ACC112 (cell line): ENCODE results near the gene OSBPL5.

ENCODE experiments used
- H2AFZ ChIP-seq: fragments of 200-600 bp; sonication (generic); one replicate; pipeline ENCODE4 v1.6.0; 2017; ENCODE audit warnings: antibody characterized with exemption, low read length; ENCODE audit not compliant: unreplicated experiment
- H3K27ac ChIP-seq: fragments of 200-600 bp; sonication (generic); 2 replicates; pipeline ENCODE4 v1.5.1; 2014; ENCODE audit warnings: low read depth, mild to moderate bottlenecking, antibody characterized with exemption, low read length, moderate library complexity
- H3K27me3 ChIP-seq: fragments of 200-600 bp; sonication (generic); 2 replicates; pipeline ENCODE4 v1.6.1; 2014; ENCODE audit warnings: mild to moderate bottlenecking, antibody characterized with exemption, low read length, moderate library complexity, mixed read lengths; ENCODE audit not compliant: insufficient read depth
- H3K36me3 ChIP-seq: fragments of 200-600 bp; sonication (generic); 2 replicates; pipeline ENCODE4 v1.6.1; 2016; ENCODE audit warnings: mild to moderate bottlenecking, antibody characterized with exemption, low read length, moderate library complexity, mixed read lengths; ENCODE audit not compliant: insufficient read depth
- H3K4me1 ChIP-seq: fragments of 200-600 bp; sonication (generic); one replicate; pipeline ENCODE4 v1.6.1; 2016; ENCODE audit warnings: low read length, mixed read lengths; ENCODE audit not compliant: insufficient read depth, unreplicated experiment, control insufficient read depth
- H3K4me3 ChIP-seq: fragments of 200-600 bp; sonication (generic); 2 replicates; pipeline ENCODE4 v1.5.1; 2014; ENCODE audit warnings: mild to moderate bottlenecking, low read depth, low read length
- H3K79me2 ChIP-seq: fragments of 200-600 bp; sonication (generic); one replicate; pipeline ENCODE4 v1.6.0; 2016; ENCODE audit warnings: low read length; ENCODE audit not compliant: control insufficient read depth, unreplicated experiment, insufficient read depth

OSBPL5 gene

DNA sequence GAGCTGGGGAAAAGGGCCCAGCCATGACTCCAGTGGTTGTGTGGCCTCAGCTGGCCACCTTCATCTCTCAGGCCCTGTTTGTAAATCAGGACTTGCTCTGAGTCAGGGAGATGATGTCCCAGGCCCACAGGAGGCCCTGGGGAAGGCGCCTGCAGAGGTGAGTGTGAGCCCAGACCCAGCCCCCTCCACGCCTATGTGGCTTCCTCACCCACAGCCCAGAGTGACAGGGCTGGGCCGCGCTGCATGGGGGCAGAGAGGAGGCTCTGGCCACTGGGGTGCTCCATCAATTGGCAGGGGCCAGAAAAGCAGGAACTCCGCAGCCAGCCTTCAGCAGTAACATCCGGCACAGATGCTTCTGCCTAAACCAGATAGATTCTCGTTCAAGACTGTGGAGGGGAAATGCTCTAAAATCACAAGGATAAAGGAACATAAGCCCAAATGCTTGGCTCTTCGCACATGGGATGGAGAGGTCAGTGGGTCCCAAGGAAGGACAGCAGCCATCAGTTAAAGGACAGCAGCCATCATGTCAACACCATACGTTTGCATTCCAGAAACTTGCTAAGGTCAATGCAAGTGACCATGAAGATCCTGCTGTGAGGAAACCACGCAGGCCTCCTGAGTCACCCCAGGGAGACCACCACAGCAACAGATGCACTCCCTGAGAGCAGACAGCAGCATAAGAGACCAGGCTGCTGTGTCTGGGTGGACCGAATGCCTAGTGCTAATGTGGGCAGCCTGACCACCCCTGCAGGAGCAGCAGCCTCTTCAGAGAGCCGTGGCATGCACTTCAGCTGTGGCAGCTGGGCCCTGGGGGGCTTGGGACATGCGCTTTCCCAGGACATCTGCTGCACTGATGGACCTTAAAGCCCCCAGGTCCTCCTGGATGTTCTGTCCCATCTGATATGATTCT lies 28.3 kb downstream of the OSBPL5 start:
- Histone ChIP-seq H2AFZ (no peak overlapping the region), H3K79me2 (no peaks in the 10 kb centered on the region), H3K27me3 (no peaks in the 10 kb centered on the region), H3K4me3 (no peak overlapping the region), H3K27ac (no peak overlapping the region), H3K36me3 (no peaks in the 10 kb centered on the region), H3K4me1 (no peaks in the 10 kb centered on the region)

DNA sequence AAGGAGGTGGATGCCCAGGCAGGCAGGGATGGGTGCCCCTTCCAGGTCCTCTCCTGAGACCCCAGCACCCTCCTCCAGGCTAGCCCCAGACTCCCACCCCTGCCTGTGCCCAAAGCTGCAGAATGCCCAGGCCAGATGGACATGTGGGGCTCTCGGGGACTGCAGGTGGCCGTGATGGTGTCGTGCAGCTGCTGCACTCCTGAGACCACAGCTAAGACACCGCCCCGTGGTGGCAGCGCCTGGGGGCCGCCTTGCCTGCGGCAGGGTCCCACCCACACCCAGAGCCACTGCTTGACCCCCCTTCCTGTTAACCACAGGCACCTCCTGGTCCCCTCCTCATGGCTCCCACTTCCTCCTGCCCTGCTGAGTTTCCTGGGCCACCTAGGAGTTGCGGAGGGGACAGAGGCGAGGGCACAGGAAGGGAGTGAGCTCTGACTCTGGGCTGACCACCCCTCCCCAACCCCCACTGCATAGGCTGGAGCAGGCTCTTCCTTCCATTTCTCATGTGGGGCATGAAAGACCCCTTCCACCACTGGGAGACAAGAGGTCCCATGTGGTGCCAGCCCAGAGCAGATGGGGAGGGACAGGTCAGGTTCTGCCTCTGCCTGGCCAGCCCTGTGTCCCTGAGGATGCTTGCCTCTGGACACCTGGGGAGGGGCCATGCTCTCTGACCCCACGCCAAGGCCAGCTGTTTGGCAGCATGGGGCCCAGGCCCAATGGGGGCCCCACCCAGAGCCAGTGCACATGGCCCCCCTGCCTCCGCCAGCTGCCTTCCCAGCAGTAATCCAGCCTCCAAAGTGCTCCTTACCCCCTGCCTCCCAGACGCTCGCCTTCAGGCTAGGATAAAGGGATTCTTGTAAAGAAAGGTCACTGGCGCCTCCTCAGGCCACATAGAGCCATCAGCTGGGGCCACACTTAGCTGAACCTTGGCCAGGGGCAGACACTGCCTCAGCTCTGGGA lies 29.3 kb downstream of the OSBPL5 start:
- Histone ChIP-seq H3K27me3 (no peaks in the 10 kb centered on the region), H2AFZ (no peak overlapping the region), H3K4me3 (no peak overlapping the region), H3K27ac (no peak overlapping the region), H3K36me3 (no peaks in the 10 kb centered on the region), H3K79me2 (no peaks in the 10 kb centered on the region), H3K4me1 (no peaks in the 10 kb centered on the region)

- H2AFZ ChIP-seq, result no peak overlapping the region
- H3K27ac ChIP-seq, result no peak overlapping the region
- no peaks in the 10 kb centered on the region for H3K79me2 ChIP-seq
- no peak overlapping the region for H3K4me3 ChIP-seq
- H3K4me1 ChIP-seq, result no peaks in the 10 kb centered on the region
- no peaks in the 10 kb centered on the region for H3K27me3 ChIP-seq
- H3K36me3 ChIP-seq, result no peaks in the 10 kb centered on the region
Observed at GRCh38 chr11:3134651-3135480, 30.2 kb downstream of the OSBPL5 start.

DNA sequence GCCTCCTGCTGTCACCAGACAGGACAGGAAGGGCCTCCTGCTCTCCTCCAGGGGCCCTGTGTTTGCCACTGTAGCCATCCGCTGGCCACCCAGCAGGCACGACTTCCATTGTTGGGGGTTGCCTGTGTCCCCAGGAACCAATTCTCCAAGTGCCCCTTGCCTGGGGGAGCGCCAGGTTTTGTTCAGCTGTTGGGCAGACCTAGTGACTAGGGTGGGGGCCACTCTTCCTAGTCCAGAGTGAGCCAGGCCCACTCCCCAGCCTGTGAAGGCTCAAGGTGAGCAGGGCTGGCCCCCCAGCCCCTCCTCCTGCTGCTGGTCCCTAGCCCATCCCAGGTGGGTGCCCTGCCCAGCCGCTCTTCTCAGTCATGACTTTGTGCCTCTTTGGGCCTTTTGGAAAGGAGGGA lies 30.9 kb downstream of the OSBPL5 start:
- H3K27me3 ChIP-seq, result no peaks in the 10 kb centered on the region
- no peak overlapping the region for H2AFZ ChIP-seq
- no peak overlapping the region for H3K4me3 ChIP-seq
- no peaks in the 10 kb centered on the region for H3K36me3 ChIP-seq
- no peaks in the 10 kb centered on the region for H3K4me1 ChIP-seq
- H3K27ac ChIP-seq, result no peak overlapping the region
- no peaks in the 10 kb centered on the region for H3K79me2 ChIP-seq

- Histone ChIP-seq H2AFZ (no peak overlapping the region), H3K27ac (no peak overlapping the region), H3K4me3 (no peak overlapping the region), H3K4me1 (no peaks in the 10 kb centered on the region), H3K27me3 (no peaks in the 10 kb centered on the region), H3K36me3 (no peaks in the 10 kb centered on the region), H3K79me2 (no peaks in the 10 kb centered on the region)
Observed at GRCh38 chr11:3133261-3134217, 31.6 kb downstream of the OSBPL5 start.

DNA sequence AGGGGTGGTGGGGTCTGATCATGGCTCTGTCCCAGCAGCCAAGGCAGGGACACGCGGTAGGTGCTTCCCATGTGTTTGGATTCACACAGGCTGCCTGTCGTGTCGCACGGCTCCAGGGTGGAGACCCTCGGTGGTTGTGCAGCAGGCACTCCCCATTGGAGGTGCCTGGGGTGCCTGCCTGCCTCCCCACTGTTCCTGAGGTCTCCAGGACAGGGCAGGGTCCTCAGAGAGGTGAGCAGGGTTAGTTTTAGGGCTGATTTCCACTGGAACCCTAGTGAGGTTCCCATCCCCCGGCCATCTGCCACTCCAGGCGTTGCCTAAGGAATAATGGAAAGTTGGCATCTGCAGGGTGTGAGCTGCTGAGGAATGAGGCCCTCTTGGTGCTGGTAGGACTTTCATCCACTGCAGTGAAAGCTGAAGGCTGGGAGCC lies 32.3 kb downstream of the OSBPL5 start:
- H3K4me3 ChIP-seq, result no peak overlapping the region

GRCh38 chr11:3132271-3132781 lies 32.8 kb downstream of the OSBPL5 start:
- H3K4me1 ChIP-seq, result no peaks in the 10 kb centered on the region
- H3K27ac ChIP-seq, result no peak overlapping the region
- H3K36me3 ChIP-seq, result no peaks in the 10 kb centered on the region
- no peak overlapping the region for H2AFZ ChIP-seq
- no peaks in the 10 kb centered on the region for H3K79me2 ChIP-seq
- no peaks in the 10 kb centered on the region for H3K27me3 ChIP-seq
- H3K4me3 ChIP-seq, result no peak overlapping the region

More for the DNA sequence above, 32.3 kb downstream of the OSBPL5 start:
- no peaks in the 10 kb centered on the region for H3K36me3 ChIP-seq
- no peaks in the 10 kb centered on the region for H3K4me1 ChIP-seq
- no peaks in the 10 kb centered on the region for H3K79me2 ChIP-seq
- no peak overlapping the region for H3K27ac ChIP-seq
- H3K27me3 ChIP-seq, result no peaks in the 10 kb centered on the region
- no peak overlapping the region for H2AFZ ChIP-seq

DNA sequence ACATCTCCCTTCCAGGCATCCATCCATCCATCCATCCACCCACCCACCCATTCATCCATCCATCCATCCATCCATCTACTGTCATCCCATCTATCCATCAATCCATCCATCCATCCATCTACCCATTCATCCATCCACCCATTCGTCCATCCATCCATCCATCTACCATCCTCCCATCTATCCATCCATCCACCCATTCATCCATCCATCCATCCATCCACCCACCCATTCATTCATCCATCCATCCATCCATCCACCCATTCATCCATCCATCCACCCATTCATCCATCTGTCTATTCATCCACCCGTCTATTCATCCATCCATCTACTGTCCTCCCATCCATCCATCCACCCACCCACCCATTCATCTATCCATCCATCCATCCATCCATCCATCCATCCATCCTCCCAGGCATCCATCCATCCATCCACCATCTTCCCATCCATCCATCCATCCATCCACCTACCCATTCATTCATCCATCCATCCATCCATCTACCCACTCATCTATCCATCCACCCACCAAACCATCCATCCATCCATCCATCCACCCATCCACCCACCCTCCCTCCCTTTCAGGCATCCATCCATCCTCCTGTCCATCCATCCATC lies 33.7 kb downstream of the OSBPL5 start:
- Histone ChIP-seq H3K27ac (no peak overlapping the region), H3K79me2 (no peaks in the 10 kb centered on the region), H3K36me3 (no peaks in the 10 kb centered on the region; the same call in 1 of the 2 replicates), H2AFZ (no peak overlapping the region), H3K4me3 (no peak overlapping the region), H3K27me3 (no peaks in the 10 kb centered on the region), H3K4me1 (no peaks in the 10 kb centered on the region)
